Gastroesophageal sphincter (tissue), 3 donors: ENCODE measurements around the gene JUN.

Experiments used
- CTCF ChIP-seq, 4 experiments: fragments of 200-600 bp in 2 of 4; fragments of 450-650 bp in 2 of 4; sonication (generic) in 1 of 4; IDR thresholded peaks; one replicate each; pipeline ENCODE4 v1.5.1; 2017 to 2019; ENCODE audit warnings: antibody characterized with exemption in 4 of 4, mild to moderate bottlenecking in 2 of 4, moderate library complexity in 2 of 4
- POLR2A ChIP-seq, 2 donors: fragments of 450-650 bp; IDR thresholded peaks; one replicate each; pipeline ENCODE4 v1.6.1; 2017; ENCODE audit warnings: antibody characterized with exemption in 2 of 2, mild to moderate bottlenecking in 2 of 2, moderate library complexity in 1 of 2

GRCh38 chr1:58749646-58750045 is 34.2 kb downstream of the JUN start:
- no peak for TF ChIP-seq CTCF (IDR thresholded peaks at IDR 0.05)
- no peak for TF ChIP-seq POLR2A (IDR thresholded peaks at IDR 0.05)
